GM18858 (cell line): Measurements from ENCODE around the gene RAB19.
"Not testable (repeated sequence)": the region's sequence is repeated elsewhere in the genome, so short reads cannot be mapped to it uniquely, and the experiment has no call there.

Source experiments
- ATAC-seq: cut with Tn5 transposase; IDR thresholded peaks from one replicate; pipeline ENCODE4 v1.9.1; 2021; ENCODE audit not compliant: unreplicated experiment

Gene RAB19

GRCh38 chr7:140400381-140400780, 3.5 kb upstream of the RAB19 start:
- no peak for ATAC-seq

- no peak for ATAC-seq
These were observed 1.6 kb upstream of the RAB19 start for GRCh38 chr7:140402178-140402835.

DNA sequence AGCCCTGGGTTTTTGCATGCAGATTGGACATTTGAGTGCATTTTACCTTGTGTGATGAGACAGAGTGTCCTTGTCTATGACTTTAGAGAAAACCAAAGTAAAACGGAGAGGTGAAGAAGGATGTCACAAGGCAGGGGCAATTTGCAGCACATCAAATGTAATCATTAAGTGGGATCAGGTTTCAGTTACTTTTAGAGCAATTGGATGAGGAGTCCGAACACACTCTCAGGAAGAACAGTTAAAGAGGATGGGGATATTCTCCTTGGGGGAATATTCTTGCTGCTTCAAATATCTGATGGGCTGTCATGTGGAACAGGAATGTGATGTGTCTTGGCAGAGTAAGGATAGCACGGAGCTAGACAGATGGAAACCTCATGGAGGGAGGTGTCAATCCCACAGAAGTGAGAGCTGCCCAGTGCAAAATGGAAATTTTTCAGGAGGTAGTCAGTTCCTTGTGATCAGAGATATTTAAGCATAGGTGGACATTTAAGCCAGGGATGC, 757 bp downstream of the RAB19 start:
- no peak for ATAC-seq

DNA sequence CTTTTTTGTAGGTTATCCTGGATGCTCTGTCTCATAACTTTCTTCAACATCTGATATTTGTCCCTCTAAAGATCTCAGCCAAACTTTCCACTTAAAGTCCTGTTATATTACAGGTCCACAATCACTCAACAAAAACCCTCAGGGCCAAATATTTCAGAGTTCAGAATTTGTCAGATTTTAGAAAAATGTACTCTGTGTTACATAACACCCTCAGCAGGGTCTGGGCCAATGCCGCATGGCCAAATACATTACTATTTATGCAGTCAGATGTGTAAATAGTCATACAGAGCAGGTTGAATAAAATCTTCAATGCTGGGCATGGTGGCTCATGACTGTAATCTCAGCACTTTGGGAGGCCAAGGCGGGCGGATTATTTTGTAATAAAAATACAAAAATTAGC, 11.5 kb downstream of the RAB19 start:
- ATAC-seq: no peak

GRCh38 chr7:140415816-140416215, 12.0 kb downstream of the RAB19 start:
- ATAC-seq: not testable (repeated sequence)

DNA sequence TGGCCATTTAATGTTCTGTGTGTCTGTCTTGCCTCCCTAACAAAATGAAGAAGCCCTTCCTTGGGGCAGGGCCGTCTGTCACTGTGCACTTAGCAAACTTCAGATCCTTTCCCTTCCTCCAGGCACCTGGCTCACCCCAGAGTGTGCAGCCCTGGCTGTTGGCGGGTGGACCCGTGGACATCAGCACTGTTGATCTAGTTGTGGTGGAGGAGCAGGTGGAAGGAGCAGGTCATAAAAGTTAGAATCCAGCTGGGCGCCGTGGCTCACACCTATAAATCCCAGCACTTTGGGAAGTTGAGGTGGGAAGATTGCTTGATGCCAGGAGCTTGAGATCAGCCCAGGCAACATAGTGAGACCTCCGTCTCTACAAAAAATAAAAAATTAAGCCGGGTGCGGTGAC, 12.7 kb downstream of the RAB19 start:
- ATAC-seq: no peak

GRCh38 chr7:140417456-140418155, 13.7 kb downstream of the RAB19 start:
- ATAC-seq: no peak

- not testable (repeated sequence) for ATAC-seq
These were observed 14.3 kb downstream of the RAB19 start for GRCh38 chr7:140418156-140418472.

DNA sequence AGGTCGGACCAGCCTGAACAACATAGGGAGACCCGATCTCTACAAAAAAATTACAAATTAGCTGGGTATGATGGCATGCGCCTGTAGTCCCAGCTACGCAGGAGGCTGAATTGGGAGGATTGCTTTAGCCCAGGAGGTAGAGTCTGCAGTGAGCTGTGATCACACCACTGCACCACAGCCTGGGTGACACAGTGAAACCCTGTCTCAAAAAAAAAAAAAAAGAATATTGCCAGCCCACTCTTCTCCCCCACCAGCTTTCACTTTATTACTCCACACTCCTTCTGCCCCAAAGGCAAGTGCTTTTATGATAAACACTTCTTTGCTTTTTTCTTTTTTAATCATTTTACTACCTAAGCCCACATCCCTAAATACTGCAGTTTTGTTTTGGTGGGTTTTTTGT, 14.8 kb downstream of the RAB19 start:
- no peak for ATAC-seq

- ATAC-seq: no peak
These were observed 17.7 kb downstream of the RAB19 start for GRCh38 chr7:140421521-140421920.

DNA sequence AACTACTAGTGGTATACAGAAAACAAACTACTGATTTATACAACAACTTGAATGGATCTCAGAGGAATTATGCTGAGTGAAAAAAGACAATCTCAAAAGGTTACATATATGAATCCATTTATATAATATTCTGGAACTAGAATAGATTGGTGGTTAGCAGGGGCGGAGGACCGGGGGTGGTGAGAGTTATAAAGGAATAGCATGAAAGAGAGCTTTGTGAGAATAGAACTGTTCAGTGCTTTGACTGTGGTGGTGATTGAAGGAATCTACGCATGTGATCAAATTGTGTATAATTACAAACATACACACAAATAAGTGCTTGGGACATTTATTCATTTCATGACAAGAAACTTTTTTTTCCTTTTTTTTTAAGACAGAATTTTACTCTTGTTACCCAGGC, 19.6 kb downstream of the RAB19 start:
- ATAC-seq: no peak

GRCh38 chr7:140425718-140426117, 21.9 kb downstream of the RAB19 start:
- ATAC-seq: no peak

DNA sequence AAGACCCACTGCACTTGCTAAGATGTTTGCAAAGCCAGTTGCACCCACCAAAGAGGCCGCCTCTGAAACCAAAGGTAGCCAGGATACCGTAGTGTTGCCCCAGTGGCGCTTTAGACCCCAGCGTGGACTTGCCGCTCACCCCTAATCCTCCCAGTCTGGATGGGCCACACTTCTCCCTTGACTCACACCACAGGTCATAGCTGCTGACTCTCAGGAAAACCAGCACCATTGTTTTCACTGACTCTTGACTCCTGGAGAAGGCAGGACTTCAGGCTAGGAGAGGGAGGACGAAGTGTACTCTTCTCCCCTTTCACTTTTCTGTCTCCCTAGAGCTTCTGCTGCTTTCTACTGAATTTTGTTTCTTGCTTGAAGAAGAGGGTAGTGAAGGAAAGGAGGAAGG, 22.3 kb downstream of the RAB19 start:
- no peak for ATAC-seq

DNA sequence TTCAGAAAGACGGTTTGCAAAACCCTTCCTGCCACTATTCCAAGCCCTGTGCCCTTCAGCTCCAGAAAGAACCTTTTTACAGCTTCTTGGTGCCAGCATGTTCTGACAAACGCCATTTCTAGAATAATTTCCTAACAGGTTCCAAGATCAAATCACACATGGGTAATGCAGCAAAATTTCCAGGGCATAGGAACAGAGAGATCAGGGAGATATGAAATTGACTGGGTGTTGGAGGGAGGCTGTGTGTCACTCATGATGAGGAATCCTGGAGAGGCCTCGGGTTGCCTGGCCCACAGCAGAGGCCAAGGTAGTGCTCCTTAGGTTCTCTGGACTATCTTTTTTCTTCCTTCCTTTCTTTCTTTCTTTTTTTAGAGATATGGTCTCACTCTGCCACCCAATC, 29.5 kb downstream of the RAB19 start:
- no peak for ATAC-seq

DNA sequence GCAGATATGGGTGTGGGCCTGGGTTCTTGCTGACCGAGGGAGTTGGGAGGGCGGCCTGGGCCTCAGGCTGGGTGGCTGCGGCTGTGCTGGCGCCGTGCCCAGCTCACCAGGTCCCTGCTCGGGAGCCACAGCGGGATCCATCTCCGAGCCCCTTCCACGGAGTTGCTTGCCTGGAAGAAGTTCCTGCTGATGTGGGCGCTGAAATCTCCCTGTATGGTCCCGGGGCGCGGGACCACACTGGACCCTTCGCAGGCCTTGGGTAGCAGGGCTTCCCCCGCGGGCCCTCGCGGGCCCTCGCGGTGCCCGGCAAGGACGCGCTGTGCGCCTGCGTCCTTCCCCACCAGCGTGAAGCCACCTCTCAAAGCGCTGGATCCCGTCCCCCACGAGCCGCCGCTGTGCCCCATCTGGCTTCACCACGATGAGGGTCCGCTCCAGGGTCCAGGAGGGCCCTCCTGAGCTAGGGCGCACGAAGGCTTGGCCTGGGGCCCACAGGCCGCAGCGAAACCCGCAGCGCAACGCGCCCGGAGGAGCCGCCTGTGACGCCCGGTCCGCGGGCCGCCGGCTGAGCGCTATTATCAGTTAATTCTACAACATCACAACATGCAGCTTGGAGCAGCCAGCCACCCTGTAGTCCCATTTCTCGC, 31.5 kb downstream of the RAB19 start:
- no peak for ATAC-seq

DNA sequence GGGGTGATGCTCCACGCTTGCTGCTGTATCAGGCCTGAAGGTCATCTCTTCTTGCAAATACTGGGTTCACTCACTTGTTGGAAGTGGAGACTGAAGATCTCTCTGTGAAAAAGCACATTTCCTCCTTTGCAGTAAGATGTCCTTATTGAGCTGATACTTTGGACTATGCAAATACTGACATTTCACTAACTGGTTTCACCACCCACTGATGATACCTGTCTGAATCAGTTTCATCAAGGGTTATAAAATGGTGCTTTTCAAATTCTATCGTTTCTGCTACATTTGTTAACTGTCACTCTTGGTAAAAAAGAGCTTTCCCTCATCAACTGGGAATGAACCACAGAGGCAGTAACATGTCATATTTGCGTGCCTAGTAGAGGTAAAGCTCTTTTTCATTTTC, 35.5 kb downstream of the RAB19 start:
- peak; percentile 72 for ATAC-seq

DNA sequence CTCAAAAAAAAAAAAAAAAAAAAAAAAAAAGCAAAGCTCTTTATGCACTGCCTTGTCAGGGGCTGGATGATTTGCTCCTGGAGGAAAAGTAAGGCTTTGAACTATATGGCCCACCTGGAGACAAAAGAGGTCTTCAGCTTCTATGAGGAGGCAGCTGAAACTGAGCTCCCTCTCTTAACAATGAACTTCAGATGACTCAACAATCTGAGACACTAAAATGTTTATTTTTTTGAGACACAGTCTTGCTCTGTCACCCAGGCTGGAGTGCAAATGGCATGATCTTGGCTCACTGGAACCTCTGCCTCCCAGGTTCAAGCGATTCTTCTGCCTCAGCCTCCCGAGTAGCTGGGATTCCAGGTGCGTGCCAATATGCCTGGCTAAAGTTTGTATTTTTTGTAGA, 36.7 kb downstream of the RAB19 start:
- ATAC-seq: no peak

DNA sequence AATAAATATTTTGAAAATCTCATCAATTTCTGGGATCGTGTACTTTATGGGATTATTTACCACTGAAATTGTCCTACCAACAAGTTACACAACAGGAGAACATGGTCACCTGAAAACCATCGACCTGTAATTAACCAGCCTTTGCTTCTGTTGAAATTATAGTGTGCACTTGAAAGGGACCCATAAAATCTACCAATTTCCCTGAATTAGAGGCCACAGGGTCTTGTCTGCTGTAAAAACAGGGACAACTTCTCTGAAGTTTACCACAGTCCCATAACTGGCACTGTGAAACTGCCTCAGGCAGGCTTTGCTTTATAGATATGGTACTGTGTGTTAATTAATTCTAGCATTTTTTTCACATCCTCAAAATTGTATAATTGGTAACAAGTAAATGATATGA, 37.7 kb downstream of the RAB19 start:
- ATAC-seq: no peak

GRCh38 chr7:140446467-140446866, 42.6 kb downstream of the RAB19 start:
- no peak for ATAC-seq

GRCh38 chr7:140447841-140448240, 44.0 kb downstream of the RAB19 start:
- no peak for ATAC-seq

GRCh38 chr7:140448781-140449480, 45.1 kb downstream of the RAB19 start:
- no peak for ATAC-seq

DNA sequence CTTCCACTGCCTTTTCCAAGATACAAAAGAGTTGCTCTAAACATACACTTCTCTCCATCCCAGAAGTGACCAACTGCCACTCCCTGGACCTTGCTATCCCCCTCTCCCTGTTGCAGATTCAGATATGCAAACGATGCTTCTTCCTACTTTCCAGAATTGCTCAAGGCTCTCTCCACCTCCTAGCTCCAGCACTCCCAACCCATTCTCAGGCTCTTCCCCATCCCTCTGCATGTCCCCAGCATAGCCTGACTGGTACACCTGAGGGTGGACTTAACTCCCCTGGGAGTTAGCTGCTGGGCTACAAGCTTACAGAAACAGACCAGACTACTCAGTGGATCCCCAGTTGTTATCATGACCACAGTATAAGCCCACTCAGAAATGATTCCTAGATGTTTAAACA, 47.9 kb downstream of the RAB19 start:
- ATAC-seq: no peak
